A172 (cell line): ENCODE measurements around the gene HOXB5. TPM values are rescaled to one million over a fixed set of nuclear protein-coding genes. Genes with fewer than 3 reads are reported as not detected.

Experiments
- DNase-seq: peaks from one replicate; pipeline ENCODE4 v3.0.0-alpha.2; 2015; ENCODE audit warnings: low spot score
- total RNA-seq: library from RNA; depleted of rRNA; stranded (reverse); fragments of >200 nt; shearing (Covaris generic); gene quantifications from 2 replicates; pipeline ENCODE4 v1.2.3, GENCODE V29; 2014

HOXB5 gene
- total RNA-seq, 1 experiment from 2014 or later: 2.4 TPM

DNA sequence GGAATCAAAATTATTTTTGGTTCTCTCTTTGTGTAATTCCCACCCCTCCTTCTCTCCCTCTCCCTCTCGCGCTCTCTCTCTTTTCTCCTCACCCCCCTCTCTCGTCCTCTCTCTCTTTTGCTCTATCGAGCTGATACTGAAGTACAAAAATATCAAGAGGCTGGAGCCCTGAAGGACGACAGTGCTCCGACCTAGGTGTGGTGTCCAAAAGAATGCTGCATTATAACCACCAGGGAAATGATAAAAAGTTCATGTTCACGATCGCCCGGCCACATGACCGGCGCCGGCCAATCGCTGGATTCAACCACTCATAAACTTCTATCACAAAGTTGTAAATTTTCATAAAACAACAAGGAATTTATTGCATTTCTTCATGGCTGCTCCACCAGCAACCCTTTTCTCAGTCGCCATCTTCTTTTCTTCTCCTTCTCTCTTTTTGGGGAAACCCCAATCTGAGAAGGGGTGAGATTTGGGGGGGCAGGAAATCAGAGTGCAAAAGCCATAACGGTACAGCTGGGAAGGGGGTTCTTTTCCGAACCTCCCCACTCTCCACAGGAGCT lies 11.3 kb upstream of the HOXB5 start, which contains the start of gene HOXB6:
HOXB6 (minus strand) TSS at position 217 of the 560 bp plus-strand sequence. CDS start 6,836 bp downstream, outside the sequence.
- peak; percentile 96 for DNase-seq

DNA sequence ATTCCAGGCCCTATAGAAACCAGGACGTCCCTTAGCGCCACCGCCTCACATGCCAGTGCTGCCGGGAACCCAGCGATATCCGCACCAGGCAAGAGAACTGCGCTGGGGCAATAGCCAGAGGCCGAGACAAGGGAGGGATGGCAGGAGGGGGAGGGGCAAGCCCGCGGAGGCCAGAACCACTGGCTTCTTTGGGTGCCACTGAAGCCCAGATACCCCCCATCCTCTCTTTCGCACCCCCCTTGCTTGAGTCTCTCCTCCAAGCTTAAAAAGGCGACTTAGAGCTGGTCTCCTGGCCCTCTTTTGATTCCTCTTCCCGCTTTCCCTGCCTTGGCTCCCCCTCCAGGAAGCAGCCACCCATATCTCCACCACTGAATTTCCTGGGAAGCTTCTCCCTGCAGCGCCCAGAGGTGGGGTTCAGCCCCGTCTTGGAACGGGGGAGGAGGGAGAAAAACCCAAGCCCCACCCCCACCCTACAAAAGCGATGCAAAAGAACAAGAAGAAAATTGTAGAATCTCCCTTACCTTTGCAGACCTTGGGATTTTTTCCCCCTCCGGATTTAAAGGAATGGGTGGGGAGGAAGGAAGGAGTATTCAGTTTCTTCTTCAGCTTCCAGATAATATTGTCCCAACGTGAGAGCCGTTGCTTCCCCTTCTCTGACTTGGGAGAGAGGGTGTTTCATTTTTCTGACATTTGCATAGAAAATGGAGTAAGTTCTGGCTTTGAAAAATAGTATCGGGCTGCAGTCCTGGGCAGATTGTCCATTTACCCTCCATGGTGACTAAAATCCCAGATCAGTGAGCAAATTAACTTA lies 10.6 kb upstream of the HOXB5 start:
- DNase-seq: peak; percentile 59

DNA sequence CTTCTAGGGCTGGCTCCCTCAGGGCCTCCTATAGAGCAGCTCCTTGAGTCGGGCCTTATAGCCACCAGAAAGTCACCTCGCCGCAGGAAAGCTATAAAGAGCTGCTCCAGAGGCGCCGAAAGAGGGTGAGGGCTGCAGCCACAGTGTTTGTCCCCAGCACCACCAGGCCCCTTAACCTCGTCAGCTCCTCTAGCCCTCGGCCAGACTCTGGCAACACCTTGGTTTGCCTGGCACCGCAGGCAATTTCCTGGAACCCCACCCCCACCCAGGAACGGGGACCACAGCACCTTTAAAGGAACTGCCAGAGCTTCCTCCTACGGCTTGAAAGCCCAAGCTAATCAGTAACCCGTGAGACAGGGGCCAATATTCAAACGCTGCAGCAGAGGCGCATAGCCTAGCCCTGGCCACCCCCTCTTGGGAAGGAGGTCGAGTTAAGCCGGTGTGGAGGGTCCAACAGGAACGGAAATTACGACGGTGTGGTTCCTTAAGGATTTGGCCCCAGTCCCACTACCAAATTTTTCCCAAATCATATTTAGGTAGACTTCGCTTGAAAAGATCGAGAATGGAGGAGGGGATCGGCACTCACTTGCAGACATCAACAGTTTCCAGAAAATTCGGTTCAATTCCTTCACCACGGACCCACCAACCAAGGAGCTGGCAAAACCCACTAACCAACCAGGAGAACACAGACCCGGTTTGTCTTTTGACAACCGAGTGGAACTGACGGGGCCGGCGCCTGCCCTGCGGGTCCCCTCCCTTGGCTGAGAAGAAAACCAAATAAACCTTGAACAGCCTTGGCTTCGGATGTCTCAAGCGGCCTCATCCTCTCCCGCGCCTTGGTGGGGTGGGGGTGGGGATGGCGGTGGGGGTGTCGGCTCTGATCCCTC lies 8.2 kb upstream of the HOXB5 start:
- DNase-seq: peak; percentile 52

DNA sequence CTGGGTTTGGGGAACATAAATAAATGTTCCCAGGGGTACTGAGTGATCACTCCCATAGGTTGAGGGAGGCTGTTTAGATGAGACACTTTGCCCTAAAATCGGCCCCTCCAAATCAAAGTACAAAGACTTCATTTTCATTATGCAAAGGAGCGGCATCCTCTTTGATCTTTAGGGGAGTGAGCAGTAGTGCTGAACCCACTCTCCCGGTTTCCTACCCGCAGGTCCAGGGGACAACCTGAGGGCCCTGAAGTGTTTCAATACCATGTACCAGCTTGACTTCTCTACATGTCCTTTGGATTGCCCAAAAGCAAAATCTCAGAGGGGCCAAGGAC lies 7.6 kb upstream of the HOXB5 start:
- DNase-seq: no peak

DNA sequence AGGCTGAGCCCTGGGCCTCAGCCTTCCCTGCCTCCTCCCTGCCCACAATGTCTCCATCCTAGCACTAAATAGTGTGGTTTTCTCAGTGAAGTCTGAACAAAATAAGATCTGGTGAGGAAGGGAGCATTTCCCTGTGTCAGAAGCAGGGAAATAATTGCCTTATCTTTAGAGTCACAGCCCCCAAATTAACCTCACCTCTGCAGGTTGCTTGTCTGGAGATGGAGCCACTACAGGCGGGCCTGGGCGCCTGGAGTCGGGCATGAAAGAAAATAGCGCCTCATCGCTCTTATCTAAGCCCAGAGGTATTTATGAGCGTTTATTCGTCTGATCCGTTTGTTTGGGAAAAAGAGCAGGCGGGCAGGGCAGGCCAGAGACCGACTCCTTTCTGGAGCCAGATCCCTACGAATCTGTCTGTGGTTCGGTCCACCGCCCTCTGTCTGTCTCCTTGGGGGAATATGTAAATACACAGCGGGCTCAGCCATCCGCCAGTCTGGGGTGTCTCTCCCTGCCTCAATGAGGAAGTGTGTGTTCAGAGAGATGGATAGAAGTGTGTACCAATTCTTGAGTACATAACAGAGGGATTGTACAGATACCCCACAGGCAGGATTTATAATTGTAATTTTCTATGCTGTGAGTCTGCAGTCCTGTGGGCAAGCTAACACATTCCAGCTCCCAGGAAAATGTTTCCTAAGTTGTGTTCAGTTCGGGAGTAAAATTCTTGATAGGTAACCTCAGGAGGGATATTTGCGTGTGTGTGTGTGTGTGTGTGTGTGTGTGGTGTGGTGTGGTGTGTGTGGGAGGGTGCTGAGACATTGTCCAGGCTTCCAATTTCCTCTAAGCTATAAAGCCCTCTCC lies 6.9 kb upstream of the HOXB5 start:
- DNase-seq: peak; percentile 58

DNA sequence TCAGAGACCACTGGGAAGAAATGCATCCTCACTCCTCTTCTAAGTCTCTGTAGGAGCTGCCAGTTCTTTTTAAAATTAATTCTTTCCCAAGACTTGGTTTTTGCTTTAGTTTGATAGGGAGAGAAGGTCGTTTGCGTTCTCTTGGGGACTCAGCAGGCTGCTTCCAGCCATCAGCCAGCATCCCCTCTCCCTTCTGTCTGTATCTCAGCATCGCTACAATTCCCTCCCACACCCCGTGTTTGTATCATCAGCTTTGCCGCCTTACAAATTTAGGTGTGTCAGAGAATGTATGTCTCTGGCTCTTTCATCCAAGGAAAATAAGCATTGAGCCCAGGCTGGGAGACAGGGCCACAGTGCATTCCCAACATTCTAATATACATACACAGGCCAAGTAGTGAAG lies 5.8 kb upstream of the HOXB5 start:
- no peak for DNase-seq

DNA sequence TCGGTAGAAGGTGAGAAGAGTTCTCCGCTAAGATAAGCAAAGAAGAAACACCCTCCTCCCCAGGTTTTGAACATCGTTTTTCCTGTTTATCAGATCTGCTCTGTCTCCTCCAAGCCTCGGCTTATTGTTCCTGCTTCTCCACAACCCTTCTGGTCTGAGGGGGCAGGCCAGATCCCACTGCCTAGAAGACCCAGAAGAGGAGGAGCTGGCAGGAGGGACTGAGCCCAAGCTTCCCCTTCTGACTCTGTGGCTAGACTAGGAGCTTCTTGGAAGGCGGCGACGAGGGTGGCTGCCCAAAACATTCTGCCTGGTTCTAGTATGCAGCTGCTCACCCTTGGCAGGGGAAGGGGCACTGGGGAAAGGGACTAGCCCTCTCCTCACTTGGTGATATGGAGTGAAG lies 5.2 kb upstream of the HOXB5 start:
- DNase-seq: peak; percentile 40

DNA sequence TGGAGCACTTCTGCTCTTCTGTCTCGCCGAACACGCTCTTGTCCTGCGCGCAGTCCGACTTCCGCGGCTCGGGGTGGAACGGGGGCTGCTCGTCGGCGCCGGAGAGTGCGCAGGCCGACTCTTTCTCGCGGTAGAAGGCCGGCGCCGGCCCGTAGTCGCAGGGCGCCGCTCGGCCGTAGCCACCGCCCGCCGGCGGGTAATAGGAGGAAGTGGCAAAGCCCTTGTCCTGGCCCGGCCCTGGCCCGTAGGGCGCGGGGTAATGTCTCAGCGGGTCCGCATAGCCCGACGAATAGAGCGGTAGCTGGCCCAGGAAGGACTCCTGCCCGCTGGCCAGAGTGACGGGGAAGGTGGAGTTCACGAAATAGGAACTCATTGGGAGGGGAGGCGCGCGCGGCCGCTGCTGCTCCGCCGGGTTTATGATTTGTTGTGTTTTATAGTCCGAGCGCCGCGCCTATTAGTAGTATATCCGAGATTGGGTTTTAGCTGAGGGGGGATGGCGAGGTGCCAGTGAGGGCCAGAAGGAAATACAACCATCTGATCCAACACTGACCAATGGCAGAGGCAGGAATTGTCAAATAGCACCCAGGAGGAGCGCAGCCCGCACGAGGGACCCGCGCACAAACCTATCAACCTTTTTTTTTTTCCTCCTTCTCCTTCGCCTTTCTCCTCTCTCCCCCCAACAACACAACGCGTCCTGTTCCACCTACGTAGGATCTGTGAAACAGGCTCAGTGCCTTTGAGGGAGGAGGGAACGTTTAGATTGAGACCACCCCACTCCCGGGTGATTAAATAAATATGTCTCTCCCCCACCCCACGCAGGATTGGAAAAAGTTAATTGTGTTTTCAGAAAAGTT lies 4.4 kb upstream of the HOXB5 start:
- DNase-seq: peak; percentile 91

DNA sequence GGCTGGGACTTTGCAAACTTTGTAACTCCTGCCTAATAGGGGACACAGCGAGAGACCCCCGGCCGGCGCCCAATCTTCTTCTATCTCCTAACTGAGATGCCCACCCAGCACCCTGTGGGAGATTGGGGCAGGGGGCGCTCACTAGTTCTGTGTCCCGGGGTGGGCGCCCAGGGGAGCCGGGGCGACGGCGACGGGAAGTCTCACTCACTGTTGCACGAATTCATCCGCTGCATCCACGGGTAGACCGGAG lies 3.9 kb upstream of the HOXB5 start:
- no peak for DNase-seq

DNA sequence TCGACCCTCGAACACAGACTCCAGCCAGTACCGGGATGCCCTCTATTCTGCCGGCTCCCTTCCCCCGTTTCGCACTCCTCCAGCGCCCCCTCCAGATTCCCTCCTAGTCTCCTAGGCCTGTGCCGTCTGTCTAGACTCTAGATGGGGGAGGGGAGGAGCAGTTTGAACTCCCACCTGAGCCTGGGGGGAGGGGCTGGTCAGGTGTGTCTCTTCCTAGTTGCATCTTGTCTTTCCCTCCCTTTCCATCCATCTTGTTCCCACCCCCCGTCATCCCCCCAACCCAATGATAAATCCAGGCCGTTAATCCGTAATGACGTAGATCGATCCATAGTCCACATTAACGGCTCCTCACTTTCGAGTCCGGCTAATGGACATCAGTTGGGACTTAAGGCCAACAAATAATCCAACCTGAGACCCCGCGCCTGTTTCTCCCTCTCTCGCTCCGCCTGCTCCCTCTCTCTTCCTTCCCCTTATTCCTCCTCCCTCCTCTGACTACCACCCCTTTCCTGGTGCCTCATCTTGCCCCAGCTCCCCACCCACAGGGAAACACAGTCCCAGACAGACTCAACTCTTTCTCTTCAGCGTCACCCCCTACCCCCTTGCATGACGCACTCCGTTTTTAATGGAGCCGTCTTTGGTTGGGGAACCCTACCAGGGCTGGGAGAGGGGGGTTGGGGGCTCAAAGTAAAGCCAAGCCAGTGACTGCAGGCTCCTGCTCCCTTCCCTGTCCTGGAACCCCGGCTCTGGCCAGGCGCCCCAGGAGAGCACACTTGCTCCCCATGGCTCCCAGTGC lies 3.4 kb upstream of the HOXB5 start:
- peak; percentile 83 for DNase-seq

DNA sequence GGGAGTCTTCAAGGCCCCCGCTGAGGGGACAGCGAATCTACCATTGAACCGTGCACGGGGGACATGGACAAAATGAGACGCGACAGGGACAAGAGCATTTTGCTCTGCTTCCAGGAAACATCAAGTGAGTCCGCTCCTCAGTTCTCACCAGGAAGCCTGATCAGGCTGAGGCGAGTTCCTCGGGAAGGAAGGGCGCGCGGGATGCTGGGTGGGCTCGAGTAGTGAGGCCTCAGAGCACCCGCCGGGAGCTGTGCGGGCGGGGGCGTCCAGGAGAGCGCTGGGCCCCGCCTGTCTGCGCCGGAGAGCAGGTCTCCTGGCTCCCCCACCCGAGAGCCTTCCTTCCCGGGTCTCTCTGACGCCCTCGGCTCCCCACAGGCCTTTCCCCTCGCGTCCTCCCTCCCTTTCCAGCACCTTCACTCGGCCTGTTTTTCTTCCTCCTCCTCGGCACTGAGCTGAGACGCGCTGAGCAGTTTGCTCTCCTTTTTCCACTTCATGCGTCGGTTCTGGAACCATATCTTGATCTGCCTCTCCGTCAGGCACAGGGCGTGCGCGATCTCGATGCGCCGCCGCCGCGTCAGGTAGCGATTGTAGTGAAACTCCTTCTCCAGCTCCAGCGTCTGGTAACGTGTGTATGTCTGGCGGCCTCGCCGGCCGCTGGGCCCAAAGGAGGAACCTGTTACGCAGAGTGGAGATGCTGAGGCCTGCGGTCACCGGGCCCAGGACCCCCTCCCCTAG lies 2.6 kb upstream of the HOXB5 start:
- peak; percentile 53 for DNase-seq

DNA sequence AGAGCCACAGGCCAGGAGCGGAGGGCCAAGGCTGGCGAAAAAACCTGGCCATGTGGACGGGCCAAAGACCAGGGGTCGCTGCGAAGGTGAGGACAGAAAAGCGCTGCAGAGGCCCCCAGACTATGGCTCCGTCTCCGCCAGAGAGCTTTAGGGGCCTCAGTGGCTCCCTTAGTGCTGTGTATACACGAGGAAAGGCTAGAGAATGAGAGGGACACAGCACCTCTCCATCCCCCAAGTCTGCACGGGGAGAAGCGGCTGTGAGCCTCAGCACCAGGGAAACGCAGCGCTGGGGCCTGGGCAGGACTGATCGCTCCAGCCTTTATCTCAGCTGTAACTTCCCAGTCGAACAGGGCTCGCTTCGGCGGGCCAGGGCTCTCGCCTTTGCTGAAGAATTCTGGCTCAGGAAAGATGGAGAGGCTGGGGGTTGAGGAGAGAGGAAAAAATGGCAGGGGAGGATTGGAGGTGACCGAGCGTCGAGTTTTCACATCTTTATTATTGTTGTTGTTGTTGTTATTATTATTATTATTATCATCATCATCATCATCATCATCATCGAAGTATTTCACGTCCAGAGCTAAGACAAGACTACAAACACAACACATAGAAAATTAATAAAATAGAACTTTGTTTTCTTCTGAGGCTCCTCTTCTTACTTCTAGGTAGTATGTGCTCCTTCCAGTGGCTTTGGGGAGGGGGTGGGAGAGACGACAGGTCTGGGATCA lies 1.9 kb upstream of the HOXB5 start:
- peak; percentile 39 for DNase-seq

DNA sequence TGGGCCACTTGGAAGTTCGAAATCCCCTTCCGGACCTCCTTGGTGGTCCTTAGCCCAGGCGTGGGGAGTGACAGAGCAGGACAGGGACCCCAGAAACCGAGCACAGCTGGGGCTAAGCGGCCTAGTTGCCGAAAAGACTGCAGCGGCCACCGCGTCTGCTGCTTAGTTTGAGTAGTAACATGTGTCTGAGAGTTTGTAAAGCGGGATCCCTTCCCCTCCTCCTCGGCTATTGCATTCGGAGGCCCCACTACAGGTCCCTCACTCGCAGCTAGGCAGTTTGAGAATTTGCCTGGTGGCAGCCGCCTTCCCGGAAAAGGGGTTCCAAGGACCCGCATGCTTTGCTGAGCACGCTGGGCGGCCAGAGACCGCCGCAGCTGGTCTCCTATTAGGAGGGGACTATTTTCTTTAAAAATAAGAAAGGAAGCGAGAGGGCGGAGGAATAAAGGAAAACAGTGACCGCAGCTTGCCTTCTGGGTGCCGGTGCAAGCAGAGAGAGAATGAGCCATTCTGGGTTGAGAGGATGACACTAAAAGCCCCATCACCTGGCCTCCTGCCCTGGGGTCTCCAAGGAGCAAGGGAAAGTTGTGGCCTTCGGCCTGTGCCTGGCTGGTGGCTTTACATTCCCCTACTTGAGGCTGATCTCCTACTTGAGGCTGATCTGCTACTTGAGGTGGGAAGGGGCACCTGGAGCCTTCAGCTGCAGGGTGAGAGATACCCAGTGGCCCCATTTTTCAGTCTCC lies 1.1 kb upstream of the HOXB5 start:
- DNase-seq: peak; percentile 31

DNA sequence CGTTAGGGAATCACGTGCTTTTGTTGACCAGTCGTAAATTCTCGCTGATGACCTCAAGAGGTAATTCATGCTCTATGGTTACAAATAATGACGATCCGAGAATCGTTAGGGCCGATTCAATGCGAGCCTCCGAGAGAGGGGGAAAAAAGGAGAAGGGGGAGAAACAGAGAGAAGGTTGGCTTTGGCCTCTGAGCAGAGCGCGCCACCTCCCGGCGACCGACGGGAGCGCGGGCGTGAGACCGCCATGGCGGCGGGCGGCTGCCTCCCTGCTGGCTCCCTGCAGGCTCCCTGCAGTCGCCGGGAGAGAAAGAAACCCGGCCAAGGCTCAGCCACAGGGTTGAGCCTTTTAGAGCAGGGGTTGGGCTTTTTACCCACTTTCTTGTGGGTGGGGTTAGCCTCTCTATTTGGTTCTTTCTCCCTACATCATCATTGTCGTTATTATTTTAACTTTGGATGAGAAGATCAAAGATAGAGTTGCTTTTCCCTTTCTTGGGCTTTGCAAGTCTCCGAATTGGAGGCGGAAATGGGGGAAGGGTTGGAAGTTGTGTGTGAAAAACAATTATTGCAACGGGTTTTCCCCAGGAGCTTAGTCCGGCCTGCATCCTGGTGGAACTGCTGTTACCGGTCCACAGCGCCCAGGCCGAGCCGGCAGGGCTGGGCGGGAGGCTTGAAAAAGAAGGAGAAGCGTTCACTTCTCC lies 410 bp upstream of the HOXB5 start:
- DNase-seq: peak; percentile 96

DNA sequence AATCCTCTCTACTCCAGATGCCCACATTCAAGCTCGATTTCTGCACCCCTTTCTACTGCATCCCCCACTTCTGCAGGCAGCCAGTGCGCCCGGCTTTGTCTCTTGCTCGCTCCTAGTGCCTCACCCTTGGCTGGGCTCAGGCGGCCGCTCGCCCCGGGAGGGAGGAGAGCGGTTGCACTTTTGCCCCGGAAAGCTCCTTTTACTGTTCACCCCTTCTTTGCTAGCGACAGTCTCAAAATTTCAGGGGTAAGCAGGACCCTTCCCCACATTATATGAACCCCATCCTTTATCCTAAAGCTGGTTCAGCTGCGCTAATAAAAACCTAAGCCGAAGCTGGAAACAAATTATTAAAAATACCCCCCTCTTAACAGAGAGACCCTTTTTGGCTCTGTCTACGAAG lies 1.0 kb downstream of the HOXB5 start:
- DNase-seq: no peak

DNA sequence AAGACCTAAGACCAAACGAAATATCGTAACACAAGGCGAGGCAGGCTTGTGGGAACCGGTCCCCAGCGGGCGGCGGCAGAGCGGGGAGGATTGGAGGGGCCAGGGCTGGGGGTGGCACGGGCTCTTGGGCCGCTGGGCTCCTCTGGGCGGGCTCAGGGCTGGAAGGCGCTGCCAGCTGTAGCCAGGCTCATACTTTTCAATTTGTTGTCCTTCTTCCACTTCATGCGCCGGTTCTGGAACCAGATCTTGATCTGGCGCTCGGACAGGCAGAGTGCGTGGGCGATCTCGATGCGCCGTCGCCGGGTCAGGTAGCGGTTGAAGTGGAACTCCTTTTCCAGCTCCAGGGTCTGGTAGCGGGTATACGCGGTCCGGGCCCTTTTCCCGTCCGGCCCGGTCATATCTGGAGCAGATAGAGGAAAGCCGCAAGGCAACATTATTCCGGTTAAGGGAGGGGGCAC lies 1.5 kb downstream of the HOXB5 start:
- peak; percentile 30 for DNase-seq
